HG03571 (cell line): ENCODE data around the gene NDUFAF4.
A peak's percentile ranks its signal among the peaks of the same experiment; 100 is the strongest.

Experiments
- ATAC-seq: cut with Tn5 transposase; IDR thresholded peaks from one replicate; pipeline ENCODE4 v1.9.1; 2021; ENCODE audit not compliant: unreplicated experiment

NDUFAF4 gene

DNA sequence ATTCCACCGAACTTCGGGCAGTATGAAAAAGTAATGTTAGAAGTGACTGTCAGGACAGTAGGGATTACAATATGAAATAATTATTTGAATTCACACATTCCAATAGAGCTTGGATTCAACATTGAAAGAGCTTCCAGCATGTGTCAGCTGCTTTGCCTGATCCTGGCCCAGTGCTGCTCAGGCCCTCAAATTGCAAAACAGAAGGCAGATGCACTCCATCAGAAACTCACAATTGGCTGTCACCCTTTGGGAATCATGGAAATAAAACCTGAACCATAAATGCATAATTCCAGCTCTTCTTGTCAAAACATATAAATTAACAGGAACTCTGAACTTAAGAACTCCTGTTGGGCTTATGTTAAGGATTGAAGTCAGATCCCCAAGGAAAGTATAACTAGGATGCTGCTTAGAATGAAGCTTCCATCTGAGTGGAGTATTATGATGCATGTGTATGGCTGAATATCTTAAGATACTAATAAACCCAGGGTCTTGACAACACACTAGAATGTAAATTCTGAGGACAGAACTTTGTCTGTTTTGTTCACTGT lies 1.8 kb upstream of the NDUFAF4 start:
- no peak for ATAC-seq

DNA sequence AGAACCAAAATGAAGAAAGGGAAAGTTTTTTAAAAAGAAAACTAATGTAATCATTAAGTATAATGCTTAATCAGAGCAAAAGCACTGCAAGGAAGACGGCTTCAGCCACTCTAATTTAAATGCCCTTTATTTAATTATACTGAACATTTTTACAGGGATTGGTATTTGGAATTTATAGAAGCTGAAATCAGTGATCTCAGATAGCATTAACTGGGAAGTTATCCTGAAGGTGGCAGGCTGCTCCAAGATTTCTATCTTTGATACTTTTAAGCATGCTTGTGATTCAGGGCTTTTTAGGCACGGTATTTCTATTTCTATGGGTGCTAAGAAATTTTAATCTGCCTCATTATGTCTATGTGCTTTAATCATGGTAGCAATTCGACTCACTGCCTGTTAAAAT lies 1.3 kb upstream of the NDUFAF4 start:
- ATAC-seq = no peak

DNA sequence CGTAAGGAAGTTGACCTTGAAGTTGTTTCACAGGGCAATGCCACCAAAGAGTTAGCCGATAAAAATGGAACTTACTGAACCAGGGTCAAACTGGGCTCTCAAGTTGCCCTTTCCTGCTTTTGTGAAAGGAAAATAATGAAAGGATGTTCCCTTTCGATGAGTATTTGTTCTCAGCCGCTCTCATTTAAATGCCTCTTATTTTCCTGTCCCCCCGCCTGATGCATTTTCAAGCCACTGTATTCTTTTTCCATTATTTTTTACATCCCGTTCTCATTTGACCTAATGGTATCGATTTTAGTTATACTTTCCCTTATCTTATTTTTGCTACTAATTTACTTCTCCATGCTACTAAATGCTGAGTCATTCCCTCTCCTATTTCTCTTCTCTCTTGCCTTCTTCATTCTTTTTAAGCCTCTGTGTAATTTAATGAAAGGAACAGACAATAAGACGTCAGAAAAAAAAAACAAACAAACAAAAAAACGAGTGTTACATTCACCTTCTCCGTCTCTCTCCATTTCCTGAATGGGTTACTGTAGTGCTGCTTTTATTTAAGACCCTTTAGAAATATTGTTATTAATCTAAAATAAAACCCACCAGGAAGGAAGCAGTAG lies 655 bp upstream of the NDUFAF4 start:
- ATAC-seq = no peak

- ATAC-seq = no peak
Measured at GRCh38 chr6:96889146-96889545, 8.5 kb downstream of the NDUFAF4 start.

DNA sequence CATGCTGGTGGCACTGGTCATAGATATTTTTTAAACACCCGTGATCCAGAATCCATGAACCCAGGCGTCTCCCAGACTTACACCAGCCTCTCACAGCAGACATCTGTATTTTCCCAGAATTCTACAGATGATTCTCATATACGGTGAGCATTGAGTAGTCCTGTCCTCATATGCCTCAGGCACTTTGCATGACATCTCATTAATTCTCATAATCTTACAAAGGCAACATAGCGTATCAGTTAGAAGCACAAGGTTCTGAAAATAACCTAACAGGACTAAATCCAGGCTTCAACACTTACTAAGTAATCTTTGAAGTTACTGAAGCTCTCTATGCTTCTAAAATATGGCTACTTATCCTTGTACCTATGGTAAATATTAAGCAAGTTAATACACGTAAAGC lies 8.9 kb downstream of the NDUFAF4 start:
- no peak for ATAC-seq

DNA sequence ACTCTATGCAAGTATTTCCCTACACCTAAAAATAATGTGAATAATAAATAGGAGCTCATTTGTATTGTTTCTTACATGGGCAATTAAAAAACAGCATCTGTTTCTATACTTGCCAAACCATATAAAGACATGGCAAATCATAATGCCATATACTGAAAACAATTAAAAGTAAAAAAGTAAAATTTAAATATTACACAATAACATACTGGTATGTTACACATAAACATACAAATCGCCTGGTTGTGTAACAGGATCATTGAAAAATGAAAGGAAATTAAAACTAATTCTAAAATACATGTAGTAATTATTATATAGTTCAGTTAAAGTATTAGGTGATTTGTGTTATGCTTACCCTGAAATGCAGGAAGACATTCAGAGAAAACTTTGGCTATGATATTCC lies 11.2 kb downstream of the NDUFAF4 start:
- no peak for ATAC-seq

- ATAC-seq = peak; percentile 84
Measured at GRCh38 chr6:96885187-96885631, 12.5 kb downstream of the NDUFAF4 start.

GRCh38 chr6:96878143-96878542 lies 19.5 kb downstream of the NDUFAF4 start:
- ATAC-seq = no peak

- ATAC-seq = no peak
Measured at GRCh38 chr6:96876886-96877545, 20.7 kb downstream of the NDUFAF4 start.

- ATAC-seq = no peak
Measured at GRCh38 chr6:96872976-96873375, 24.7 kb downstream of the NDUFAF4 start.

GRCh38 chr6:96865055-96865405 lies 32.7 kb downstream of the NDUFAF4 start:
- no peak for ATAC-seq

- no peak for ATAC-seq
Measured at GRCh38 chr6:96864216-96865054, 33.3 kb downstream of the NDUFAF4 start.

GRCh38 chr6:96862560-96862959 lies 35.1 kb downstream of the NDUFAF4 start:
- no peak for ATAC-seq

DNA sequence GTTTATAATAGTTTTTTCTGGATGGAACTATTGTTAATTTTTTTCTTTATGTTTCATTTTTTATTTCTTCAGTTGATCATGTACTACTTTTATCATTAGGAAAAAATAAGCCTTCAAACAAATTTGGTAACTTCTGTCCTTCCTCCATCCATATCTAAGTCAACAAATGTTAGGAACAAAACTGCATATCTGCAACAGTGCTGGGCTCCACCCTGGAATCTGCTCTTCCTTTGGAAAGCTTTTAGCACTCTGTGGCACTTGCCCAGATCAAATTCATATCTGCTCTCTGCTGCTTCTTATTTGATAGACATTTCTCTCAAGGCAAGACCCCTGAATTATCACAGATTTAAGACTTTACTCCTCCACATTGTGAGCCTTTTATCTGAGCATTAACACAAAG lies 36.1 kb downstream of the NDUFAF4 start:
- ATAC-seq = no peak

DNA sequence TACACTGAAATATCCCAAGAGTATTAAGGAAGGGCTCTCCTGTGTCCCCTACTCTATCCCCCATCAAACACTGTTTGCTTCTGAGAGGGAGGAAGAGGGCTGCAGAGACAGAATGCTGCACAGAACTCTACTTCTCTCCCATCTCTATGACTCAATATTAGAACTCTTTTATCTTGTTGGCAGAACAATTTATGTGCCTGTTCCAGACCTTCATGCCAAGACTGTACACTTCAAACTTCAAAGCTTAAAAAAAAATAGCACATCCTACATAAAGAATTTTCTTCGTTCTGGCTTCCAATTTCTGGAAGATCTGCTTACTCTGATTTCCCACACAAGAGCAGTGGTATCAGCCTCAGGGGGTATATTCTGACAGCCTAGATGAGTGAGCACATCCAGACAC lies 40.8 kb downstream of the NDUFAF4 start:
- ATAC-seq = no peak

GRCh38 chr6:96853083-96853482 lies 44.6 kb downstream of the NDUFAF4 start:
- ATAC-seq = no peak

DNA sequence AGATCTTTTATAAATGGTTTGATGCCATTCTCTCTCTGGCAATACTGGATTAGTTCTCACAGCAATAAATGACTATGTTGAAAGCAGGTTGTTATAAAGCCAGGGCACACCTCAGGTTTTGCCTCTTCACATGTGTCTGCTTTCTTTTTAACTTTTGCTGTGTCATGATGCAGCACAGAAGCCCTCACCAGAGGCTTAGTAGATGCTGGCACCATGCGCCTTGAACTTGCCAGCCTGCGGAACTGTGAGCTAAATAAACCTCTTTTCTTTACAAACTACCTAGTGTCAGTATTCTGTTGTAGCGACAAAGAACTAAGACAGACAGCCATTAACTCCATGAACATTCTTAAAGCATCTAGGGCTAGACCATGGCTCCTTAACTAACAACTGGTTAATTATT lies 45.1 kb downstream of the NDUFAF4 start:
- no peak for ATAC-seq

GRCh38 chr6:96851858-96852257 lies 45.8 kb downstream of the NDUFAF4 start:
- ATAC-seq = no peak

DNA sequence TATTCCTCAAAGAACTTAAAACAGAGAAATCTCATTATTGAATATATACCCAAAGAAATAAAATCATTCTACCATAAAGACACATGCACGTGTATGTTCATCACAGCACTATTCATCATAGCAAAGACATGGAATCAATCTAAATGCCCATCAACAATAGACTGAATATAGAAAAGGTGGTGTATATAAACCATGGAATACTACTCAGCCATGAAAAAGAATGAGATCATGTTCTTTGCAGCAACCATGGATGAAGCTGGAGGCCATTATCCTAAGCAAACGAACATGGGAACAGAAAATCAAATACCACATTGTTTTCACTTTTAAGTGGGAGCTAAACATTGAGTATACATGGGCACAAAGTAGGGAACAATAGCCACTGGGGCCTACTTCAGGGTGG lies 48.1 kb downstream of the NDUFAF4 start:
- ATAC-seq = no peak

GRCh38 chr6:96844530-96844929 lies 53.2 kb downstream of the NDUFAF4 start:
- ATAC-seq = peak; percentile 88

GRCh38 chr6:96841345-96841744 lies 56.3 kb downstream of the NDUFAF4 start:
- ATAC-seq = no peak
